Mesendoderm (in vitro differentiated cells): ENCODE data around the gene AP1S3.
"Not testable (repeated sequence)": the region's sequence is repeated elsewhere in the genome, so short reads cannot be mapped to it uniquely, and the experiment has no call there.

Experiments
- DNase-seq: peaks from one replicate; pipeline ENCODE4 v3.0.0; 2013
- H2AK5ac ChIP-seq: 2 replicates; pipeline ENCODE4 v1.6.1; 2013; ENCODE audit warnings: low read length, inconsistent platforms
- H2BK120ac ChIP-seq: 2 replicates; pipeline ENCODE4 v1.6.1; 2013; ENCODE audit warnings: low read depth, mild to moderate bottlenecking, low read length, moderate library complexity, mixed read lengths
- H2BK15ac ChIP-seq: replicated peaks from 2 replicates; pipeline ENCODE4 v1.6.1; 2013; ENCODE audit warnings: low read depth, mild to moderate bottlenecking, moderate library complexity
- H2BK5ac ChIP-seq: 2 replicates; pipeline ENCODE4 v1.6.1; 2013; ENCODE audit warnings: low read length, inconsistent platforms
- H3K18ac ChIP-seq: 2 replicates; pipeline ENCODE4 v1.6.1; 2013; ENCODE audit warnings: mild to moderate bottlenecking, low read length, mixed read lengths
- H3K23ac ChIP-seq: one replicate; pipeline ENCODE4 v1.6.1; 2013; ENCODE audit warnings: low read length
- H3K27ac ChIP-seq: 2 replicates; pipeline ENCODE4 v1.5.1; 2013; ENCODE audit warnings: low read depth, mild to moderate bottlenecking, inconsistent platforms, low read length, moderate library complexity
- H3K27me3 ChIP-seq: 2 replicates; pipeline ENCODE4 v1.6.1; 2013; ENCODE audit warnings: low read length, control low read depth, mild to moderate bottlenecking, inconsistent platforms; ENCODE audit not compliant: insufficient read depth, poor library complexity
- H3K36me3 ChIP-seq: 2 replicates; pipeline ENCODE4 v1.6.1; 2013; ENCODE audit warnings: low read length, inconsistent platforms; ENCODE audit not compliant: control insufficient read depth, insufficient read depth
- H3K4ac ChIP-seq: one replicate; pipeline ENCODE4 v1.6.1; 2013; ENCODE audit warnings: low read depth, mild to moderate bottlenecking, low read length, moderate library complexity
- H3K4me1 ChIP-seq: 2 replicates; pipeline ENCODE4 v1.6.1; 2013; ENCODE audit warnings: low read depth, low read length, inconsistent platforms; ENCODE audit not compliant: control insufficient read depth
- H3K4me2 ChIP-seq: 2 replicates; pipeline ENCODE4 v1.6.1; 2013; ENCODE audit warnings: low read length
- H3K4me3 ChIP-seq: 2 replicates; pipeline ENCODE4 v1.5.1; 2013; ENCODE audit warnings: mild to moderate bottlenecking, low read length
- H3K56ac ChIP-seq: one replicate; pipeline ENCODE4 v1.6.1; 2013; ENCODE audit warnings: low read length
- H3K79me1 ChIP-seq: 2 replicates; pipeline ENCODE4 v1.6.1; 2013; ENCODE audit warnings: low read length, inconsistent platforms
- H3K79me2 ChIP-seq: 2 replicates; pipeline ENCODE4 v1.6.1; 2013; ENCODE audit warnings: mild to moderate bottlenecking, low read length; ENCODE audit not compliant: control insufficient read depth, insufficient read depth
- H3K9ac ChIP-seq: 2 replicates; pipeline ENCODE4 v1.6.1; 2013; ENCODE audit warnings: low read length, inconsistent platforms
- H4K5ac ChIP-seq: one replicate; pipeline ENCODE4 v1.6.1; 2013; ENCODE audit warnings: low read length
- H4K8ac ChIP-seq: one replicate; pipeline ENCODE4 v1.6.1; 2013; ENCODE audit warnings: low read depth, mild to moderate bottlenecking, control low read depth, low read length, moderate library complexity
- WGBS: extraction: QIAGEN DNeasy Blood & Tissue Kit; methylation state at CpG from one replicate; pipeline ENCODE4 v1.1.7; 2013; ENCODE audit warnings: low lambda C conversion rate, missing lambda C conversion rate; ENCODE audit not compliant: insufficient coverage; ENCODE audit errors: extremely low coverage; 5-methylcytosine and 5-hydroxymethylcytosine counted together

AP1S3 gene

DNA sequence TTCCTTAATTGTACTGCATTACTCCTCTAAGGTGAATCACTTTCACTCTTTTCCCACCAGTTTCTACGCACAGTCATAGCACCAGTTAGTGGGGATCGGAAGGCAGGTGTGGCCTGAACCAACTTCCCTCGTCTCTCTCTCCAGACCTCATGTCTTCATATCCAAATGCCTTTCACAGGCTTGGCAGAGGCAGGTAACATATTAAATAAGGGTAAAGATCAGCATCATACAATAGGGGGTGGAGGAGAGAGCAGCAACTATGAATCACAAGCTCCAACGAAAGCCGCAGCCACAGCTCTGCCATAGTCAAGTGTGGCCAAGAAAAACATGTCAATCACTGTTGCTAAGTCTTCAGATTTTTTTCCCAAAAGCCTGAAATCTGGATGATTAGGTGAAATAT lies 40.3 kb downstream of the AP1S3 start:
- WGBS, result no CpG with 5 or more reads among the region's 5 CpGs
- no peaks in the 10 kb centered on the region for H3K4me1 ChIP-seq

DNA sequence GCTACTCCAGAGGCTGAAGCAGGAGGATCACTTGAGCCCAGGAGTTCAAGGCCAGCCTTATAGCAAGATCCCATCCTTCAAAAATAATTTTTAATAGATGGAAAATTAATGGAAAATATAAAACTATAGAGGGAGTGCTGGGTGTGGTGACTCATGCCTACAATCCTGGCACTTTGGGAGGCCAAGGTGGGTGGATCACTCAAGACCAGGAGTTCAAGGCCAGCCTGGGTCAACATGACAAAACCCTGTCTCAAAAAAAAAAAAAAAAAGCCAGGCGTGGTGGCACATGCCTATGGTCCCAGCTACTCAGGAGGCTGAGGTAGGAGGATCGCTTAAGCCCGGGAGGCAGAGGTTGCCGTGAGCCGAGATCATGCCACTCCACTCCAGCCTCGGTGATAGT lies 48.0 kb downstream of the AP1S3 start:
- H2BK120ac ChIP-seq, result no peak overlapping the region
- H3K9ac ChIP-seq, result no peak overlapping the region
- H3K36me3 ChIP-seq, result no peaks in the 10 kb centered on the region
- DNase-seq, result no peak
- no CpG with 5 or more reads among the region's 6 CpGs for WGBS
- no peaks in the 10 kb centered on the region for H3K79me2 ChIP-seq
- no peak overlapping the region for H4K8ac ChIP-seq
- no peak overlapping the region for H3K4me2 ChIP-seq
- H3K4ac ChIP-seq, result no peak overlapping the region
- H3K79me1 ChIP-seq, result no peaks in the 10 kb centered on the region
- no peak overlapping the region for H2AK5ac ChIP-seq
- no peak overlapping the region for H2BK5ac ChIP-seq
- no peak overlapping the region for H3K56ac ChIP-seq
- H4K5ac ChIP-seq, result no peak overlapping the region
- no peak overlapping the region for H3K18ac ChIP-seq
- no peak overlapping the region for H2BK15ac ChIP-seq
- H3K23ac ChIP-seq, result no peak overlapping the region
- H3K4me1 ChIP-seq, result no peaks in the 10 kb centered on the region
- H3K27me3 ChIP-seq, result no peaks in the 10 kb centered on the region
- H3K4me3 ChIP-seq, result no peak overlapping the region
- no peak overlapping the region for H3K27ac ChIP-seq

More for the DNA sequence above, 40.3 kb downstream of the AP1S3 start:
- Histone ChIP-seq H3K27me3 (no peaks in the 10 kb centered on the region), H3K79me2 (no peaks in the 10 kb centered on the region), H2BK15ac (no peak overlapping the region), H3K4ac (no peak overlapping the region), H3K27ac (no peak overlapping the region), H3K36me3 (no peaks in the 10 kb centered on the region), H2AK5ac (no peak overlapping the region), H3K79me1 (no peaks in the 10 kb centered on the region), H3K56ac (no peak overlapping the region), H4K8ac (no peak overlapping the region), H4K5ac (no peak overlapping the region), H3K9ac (no peak overlapping the region), H3K4me2 (no peak overlapping the region), H2BK5ac (no peak overlapping the region), H3K4me3 (no peak overlapping the region), H3K18ac (no peak overlapping the region), H3K23ac (no peak overlapping the region), H2BK120ac (no peak overlapping the region)
- DNase-seq, result no peak

DNA sequence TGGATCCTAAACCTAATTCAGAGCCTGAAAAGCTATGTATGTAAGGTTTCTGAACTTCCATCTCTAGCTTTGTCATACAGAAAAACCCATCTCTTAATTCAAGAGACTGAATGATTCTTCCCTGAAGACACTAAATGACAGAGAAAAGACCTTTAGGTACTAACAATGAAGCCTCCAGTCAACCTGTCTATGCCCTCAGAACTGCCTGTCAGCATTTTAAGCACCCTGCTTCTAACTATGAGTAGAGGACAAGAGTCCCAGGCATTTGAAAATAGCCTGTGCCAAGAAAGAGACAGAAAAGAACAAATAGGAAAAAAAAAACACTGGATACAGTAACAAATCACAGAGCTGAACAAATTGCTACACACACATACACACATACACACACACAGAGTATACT lies 48.6 kb downstream of the AP1S3 start:
- no peak overlapping the region for H2AK5ac ChIP-seq
- H2BK15ac ChIP-seq, result no peak overlapping the region
- no peak for DNase-seq
- no peak overlapping the region for H3K4me2 ChIP-seq
- H4K5ac ChIP-seq, result no peak overlapping the region
- H3K23ac ChIP-seq, result no peak overlapping the region
- H3K18ac ChIP-seq, result no peak overlapping the region
- H2BK120ac ChIP-seq, result no peak overlapping the region
- no peaks in the 10 kb centered on the region for H3K79me1 ChIP-seq
- H3K79me2 ChIP-seq, result no peaks in the 10 kb centered on the region
- H3K9ac ChIP-seq, result no peak overlapping the region
- no peak overlapping the region for H3K4me3 ChIP-seq
- no peaks in the 10 kb centered on the region for H3K36me3 ChIP-seq
- no peak overlapping the region for H4K8ac ChIP-seq
- no peaks in the 10 kb centered on the region for H3K27me3 ChIP-seq
- no peak overlapping the region for H2BK5ac ChIP-seq
- H3K4ac ChIP-seq, result no peak overlapping the region
- H3K4me1 ChIP-seq, result peaks cover 4% of the 10 kb centered on the region
- H3K27ac ChIP-seq, result no peak overlapping the region
- H3K56ac ChIP-seq, result no peak overlapping the region

DNA sequence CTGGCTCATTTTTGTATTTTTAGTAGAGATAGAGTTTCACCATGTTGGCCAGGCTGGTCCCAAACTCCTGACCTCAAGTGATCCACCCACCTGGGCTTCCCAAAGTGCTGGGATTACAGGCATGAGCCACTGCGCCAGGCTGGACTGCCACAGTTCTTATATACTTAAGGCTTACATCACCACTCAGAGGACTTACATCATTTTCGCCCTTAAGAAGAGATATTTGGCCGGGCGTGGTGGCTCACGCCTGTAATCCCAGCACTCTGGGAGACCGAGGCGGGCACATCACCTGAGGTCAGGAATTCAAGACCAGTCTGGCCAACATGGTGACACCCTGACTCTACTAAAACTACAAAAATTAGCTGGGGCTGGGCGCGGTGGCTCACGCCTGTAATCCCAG lies 49.3 kb downstream of the AP1S3 start:
- H3K79me1 ChIP-seq, H3K18ac ChIP-seq, H2BK15ac ChIP-seq, DNase-seq, H4K5ac ChIP-seq, H3K9ac ChIP-seq, H3K4me1 ChIP-seq, H3K36me3 ChIP-seq, H2AK5ac ChIP-seq, H4K8ac ChIP-seq, H3K23ac ChIP-seq, H3K79me2 ChIP-seq, H3K27me3 ChIP-seq, H2BK120ac ChIP-seq, H3K4me2 ChIP-seq, H2BK5ac ChIP-seq, H3K56ac ChIP-seq, H3K4me3 ChIP-seq, H3K4ac ChIP-seq, H3K27ac ChIP-seq: not testable (repeated sequence)
- no CpG with 5 or more reads among the region's 10 CpGs for WGBS

DNA sequence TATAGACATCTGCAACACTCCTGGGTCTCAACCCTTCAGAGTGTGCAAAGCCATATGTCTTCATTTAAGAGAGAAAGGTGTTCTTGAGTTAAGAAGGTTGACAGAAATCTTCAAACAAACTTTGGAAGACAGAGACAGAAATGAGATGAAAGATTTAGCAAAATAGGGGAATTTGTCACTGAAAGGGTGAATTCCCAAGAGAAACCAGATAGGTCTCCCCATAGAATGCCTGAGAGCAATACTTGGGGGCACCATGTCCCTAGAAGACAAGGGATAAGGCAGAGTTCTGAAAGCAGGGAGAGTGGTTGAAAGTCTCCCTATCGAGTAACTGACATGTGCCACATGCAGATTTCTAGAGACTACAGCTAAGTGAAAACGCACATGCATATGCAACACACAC lies 50.0 kb downstream of the AP1S3 start:
- Histone ChIP-seq H3K36me3 (no peaks in the 10 kb centered on the region), H4K5ac (no peak overlapping the region), H2BK120ac (no peak overlapping the region), H3K4me3 (no peak overlapping the region), H3K79me2 (no peaks in the 10 kb centered on the region), H3K23ac (no peak overlapping the region), H3K27me3 (no peaks in the 10 kb centered on the region), H3K4me2 (no peak overlapping the region), H3K27ac (no peak overlapping the region), H2BK15ac (no peak overlapping the region), H4K8ac (no peak overlapping the region), H3K56ac (no peak overlapping the region), H2AK5ac (no peak overlapping the region), H3K79me1 (no peaks in the 10 kb centered on the region), H3K4me1 (peaks cover 4% of the 10 kb centered on the region), H2BK5ac (no peak overlapping the region), H3K4ac (no peak overlapping the region), H3K18ac (no peak overlapping the region), H3K9ac (no peak overlapping the region)
- no peak for DNase-seq
- no CpG with 5 or more reads among the region's 2 CpGs for WGBS

DNA sequence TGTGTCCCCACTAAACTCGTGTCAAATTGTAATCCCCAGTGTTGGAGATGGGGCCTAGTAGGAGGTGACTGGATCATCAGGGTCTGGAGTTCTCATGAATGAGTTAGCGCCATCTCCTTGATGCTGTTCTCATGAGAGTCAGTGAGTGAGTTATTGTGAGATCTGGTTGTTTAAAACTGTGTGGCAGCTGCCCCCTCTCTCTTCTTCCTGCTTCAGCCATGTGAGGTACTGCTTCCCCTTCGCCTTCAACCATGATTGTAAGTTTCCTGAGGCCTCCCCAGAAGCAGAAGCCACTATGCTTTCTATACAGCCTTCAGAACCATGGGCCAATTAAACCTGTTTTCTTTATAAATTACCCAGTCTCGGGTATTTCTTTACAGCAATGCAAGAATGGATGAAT lies 50.4 kb downstream of the AP1S3 start:
- Histone ChIP-seq H3K4ac (no peak overlapping the region), H3K79me2 (no peaks in the 10 kb centered on the region), H3K56ac (no peak overlapping the region), H2AK5ac (no peak overlapping the region), H2BK120ac (no peak overlapping the region), H3K27me3 (no peaks in the 10 kb centered on the region), H3K79me1 (no peaks in the 10 kb centered on the region), H3K9ac (no peak overlapping the region), H4K8ac (no peak overlapping the region), H3K4me2 (no peak overlapping the region), H3K23ac (no peak overlapping the region), H3K4me3 (no peak overlapping the region), H3K18ac (no peak overlapping the region), H2BK15ac (no peak overlapping the region), H2BK5ac (no peak overlapping the region), H3K4me1 (peaks cover 5% of the 10 kb centered on the region), H3K36me3 (no peaks in the 10 kb centered on the region), H4K5ac (no peak overlapping the region), H3K27ac (no peak overlapping the region)
- WGBS, result no CpG with 5 or more reads among the region's 4 CpGs
- DNase-seq, result no peak
